ENCODE measurements around the gene RHBG. TPM values are rescaled to one million over a fixed set of nuclear protein-coding genes. Genes with fewer than 3 reads are reported as not detected.

The RHBG gene
- total and polyA plus RNA-seq, 2 of the 4 experiments (the other 2 are of a cell fraction): not detected

DNA sequence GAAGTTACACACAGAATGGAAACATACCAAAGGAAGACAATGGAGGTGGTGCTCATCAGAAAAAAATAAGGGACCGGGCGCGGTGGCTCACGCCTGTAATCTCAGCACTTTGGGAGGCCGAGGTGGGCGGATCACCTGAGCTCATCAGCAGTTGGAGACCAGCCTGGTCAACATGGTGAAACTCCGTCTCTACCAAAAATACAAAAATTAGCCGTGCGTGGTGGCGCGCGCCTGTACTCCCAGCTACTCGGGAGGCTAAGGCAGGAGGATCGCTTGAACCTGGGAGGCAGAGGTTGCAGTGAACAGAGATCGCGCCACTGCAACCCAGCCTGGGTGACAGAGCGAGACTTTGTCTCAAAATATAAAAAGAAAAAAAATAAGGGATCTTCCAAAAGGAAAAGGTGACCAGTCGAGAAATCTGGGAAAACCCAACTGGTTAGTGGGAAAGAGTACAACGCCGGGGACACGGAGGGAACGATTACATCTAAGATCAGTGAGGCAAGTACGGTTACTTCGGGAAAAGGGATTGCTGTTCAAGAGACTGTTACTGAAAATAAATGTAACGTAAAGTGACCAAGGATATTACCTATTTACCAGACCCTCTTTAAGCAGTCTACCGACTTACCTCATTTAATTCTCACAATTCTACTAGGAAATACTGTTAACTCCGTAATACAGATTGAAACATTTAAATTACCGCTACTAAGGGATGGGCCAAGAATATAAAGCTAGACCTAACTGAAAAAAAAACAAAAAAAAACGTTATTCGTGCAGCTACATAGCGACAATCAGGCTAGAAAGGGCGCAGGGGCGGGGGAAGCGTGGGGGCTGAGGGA lies 31.7 kb upstream of the RHBG start:
- no TSS peak for BruUV-seq (replicated peaks)
- POLR2A ChIA-PET (ENCODE audit: unreplicated experiment): interaction anchor here (0.6 to 0.7 kb wide), 2 partner anchors 10 to 15 kb away, joined by 4 to 8 read pairs; no protein-coding TSS in a partner anchor
- CTCF ChIA-PET: interaction anchor here (0.8 kb wide), 1 partner anchor 12 kb away, joined by 3 read pairs; no protein-coding TSS in a partner anchor
- Histone ChIP-seq H3K27me3 (ENCODE audit: control insufficient read depth, insufficient read depth, low read length) (no peaks in the 10 kb centered on the region), H3K4ac (ENCODE audit: low read depth, low read length) (peak overlapping the region; percentile 96), H2BK5ac (ENCODE audit: low read depth, low read length, poor library complexity, severe bottlenecking) (peak overlapping the region; percentile 53), H4K20me1 (ENCODE audit: insufficient read depth, low read length) (peaks cover 13% of the 10 kb centered on the region), H3K9me3 (ENCODE audit: control insufficient read depth, insufficient read depth, low read length) (no peaks in the 10 kb centered on the region), H2BK120ac (ENCODE audit: low read depth, low read length) (peak overlapping the region; percentile 22; the same call in 1 of the 2 replicates), H4K8ac (ENCODE audit: low read depth in 2 of 2, low read length in 2 of 2) (peak overlapping the region; percentile 44 to 91), H4K5ac (ENCODE audit: low read depth, low read length) (no peak overlapping the region), H2AK5ac (ENCODE audit: low read depth, low read length) (peak overlapping the region; percentile 78; the same call in 1 of the 2 replicates), H3K4me1 (ENCODE audit: control insufficient read depth, insufficient read depth, low read length) (no peaks in the 10 kb centered on the region; the same call in 1 of the 2 replicates), H4K91ac (ENCODE audit: insufficient read depth, low read depth, low read length) (peak overlapping the region; percentile 83), H3K9me1 (ENCODE audit: insufficient read depth, low read length) (no peaks in the 10 kb centered on the region; the same call in 1 of the 2 replicates), H3K36me3 (ENCODE audit: control insufficient read depth, insufficient read depth, low read length) (peaks cover 21% of the 10 kb centered on the region), H3K4me2 (ENCODE audit: low read depth, low read length) (peak overlapping the region; percentile 94), H3K4me3 (ENCODE audit: insufficient read depth, low read depth, low read length) (peak overlapping the region; percentile 59), H3K18ac (ENCODE audit: low read depth, low read length) (no peak overlapping the region), H3K9ac (ENCODE audit: low read depth, low read length) (peak overlapping the region; percentile 80), H2BK15ac (ENCODE audit: low read depth, low read length) (no peak overlapping the region), H3K79me1 (ENCODE audit: low read depth in 1 of 2, low read length in 2 of 2) (peaks cover 9 to 47% of the 10 kb centered on the region in 2 experiments; a peak in 3 of 4 replicates), H3K14ac (replicated peaks; ENCODE audit: low read depth, low read length) (peak overlapping the region; percentile 96), H2AFZ (replicated peaks; ENCODE audit: low read length, poor library complexity) (peak overlapping the region; percentile 96), H3K56ac (ENCODE audit: extremely low read depth, insufficient read depth, low read length) (peak overlapping the region; percentile 73), H2BK20ac (ENCODE audit: low read depth, low read length) (no peak overlapping the region), H3K23ac (ENCODE audit: low read depth, low read length) (peak overlapping the region; percentile 96), H3K27ac (ENCODE audit: insufficient read depth, low read length) (peak overlapping the region; percentile 72), H2AK9ac (replicated peaks; ENCODE audit: low read depth, low read length, poor library complexity) (peak overlapping the region; percentile 98)
- intact Hi-C loops (cut with micrococcal nuclease): no loop called here
- WGBS, 2 experiments (ENCODE audit: extremely low coverage in 2 of 2, insufficient read length in 1 of 2): 74% methylated on average over 12 of the region's 34 CpGs; no CpG with 5 or more reads in 1 of the 2 experiments
- dilution Hi-C loops (cut with HindIII; ENCODE audit: low sequenced_read_pairs, unreplicated experiment): no loop called here
- TF ChIP-seq POLR2A (IDR thresholded peaks at IDR 0.05; ENCODE audit: low read depth, low read length): no peak
- TF ChIP-seq, protein P1, sequence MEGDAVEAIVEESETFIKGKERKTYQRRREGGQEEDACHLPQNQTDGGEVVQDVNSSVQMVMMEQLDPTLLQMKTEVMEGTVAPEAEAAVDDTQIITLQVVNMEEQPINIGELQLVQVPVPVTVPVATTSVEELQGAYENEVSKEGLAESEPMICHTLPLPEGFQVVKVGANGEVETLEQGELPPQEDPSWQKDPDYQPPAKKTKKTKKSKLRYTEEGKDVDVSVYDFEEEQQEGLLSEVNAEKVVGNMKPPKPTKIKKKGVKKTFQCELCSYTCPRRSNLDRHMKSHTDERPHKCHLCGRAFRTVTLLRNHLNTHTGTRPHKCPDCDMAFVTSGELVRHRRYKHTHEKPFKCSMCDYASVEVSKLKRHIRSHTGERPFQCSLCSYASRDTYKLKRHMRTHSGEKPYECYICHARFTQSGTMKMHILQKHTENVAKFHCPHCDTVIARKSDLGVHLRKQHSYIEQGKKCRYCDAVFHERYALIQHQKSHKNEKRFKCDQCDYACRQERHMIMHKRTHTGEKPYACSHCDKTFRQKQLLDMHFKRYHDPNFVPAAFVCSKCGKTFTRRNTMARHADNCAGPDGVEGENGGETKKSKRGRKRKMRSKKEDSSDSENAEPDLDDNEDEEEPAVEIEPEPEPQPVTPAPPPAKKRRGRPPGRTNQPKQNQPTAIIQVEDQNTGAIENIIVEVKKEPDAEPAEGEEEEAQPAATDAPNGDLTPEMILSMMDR (conservative IDR thresholded peaks at IDR 0.05; ENCODE audit: low read depth, low read length): no peak
- TF ChIP-seq RFX5 (IDR thresholded peaks at IDR 0.05; ENCODE audit: low read depth, low read length): no peak
- TF ChIP-seq, protein P2, sequence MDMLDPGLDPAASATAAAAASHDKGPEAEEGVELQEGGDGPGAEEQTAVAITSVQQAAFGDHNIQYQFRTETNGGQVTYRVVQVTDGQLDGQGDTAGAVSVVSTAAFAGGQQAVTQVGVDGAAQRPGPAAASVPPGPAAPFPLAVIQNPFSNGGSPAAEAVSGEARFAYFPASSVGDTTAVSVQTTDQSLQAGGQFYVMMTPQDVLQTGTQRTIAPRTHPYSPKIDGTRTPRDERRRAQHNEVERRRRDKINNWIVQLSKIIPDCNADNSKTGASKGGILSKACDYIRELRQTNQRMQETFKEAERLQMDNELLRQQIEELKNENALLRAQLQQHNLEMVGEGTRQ (IDR thresholded peaks at IDR 0.05; ENCODE audit: low read depth, low read length): no peak
- no peak for TF ChIP-seq SMC3 (IDR thresholded peaks at IDR 0.05; ENCODE audit: low read depth, low read length)
- TF ChIP-seq NFE2L2 (IDR thresholded peaks at IDR 0.05; ENCODE audit: low read depth, low read length): no peak
- no peak for TF ChIP-seq MAZ (IDR thresholded peaks at IDR 0.05; ENCODE audit: borderline replicate concordance, low read depth, low read length)
- no peak for TF ChIP-seq ELK1 (IDR thresholded peaks at IDR 0.05; ENCODE audit: borderline replicate concordance, low read depth, low read length)
- TF ChIP-seq MAFK (IDR thresholded peaks at IDR 0.05; ENCODE audit: low read depth, low read length): no peak
- no peak for TF ChIP-seq CEBPB (IDR thresholded peaks at IDR 0.05; ENCODE audit: low read depth, low read length)
- TF ChIP-seq BHLHE40 (IDR thresholded peaks at IDR 0.05; ENCODE audit: low read depth, low read length): no peak
- TF ChIP-seq RCOR1 (IDR thresholded peaks at IDR 0.05; ENCODE audit: insufficient replicate concordance, low read length): no peak
- no peak for TF ChIP-seq RAD21 (IDR thresholded peaks at IDR 0.05; ENCODE audit: low read length)
- in situ Hi-C loops (cut with MboI; ENCODE audit: low sequenced_read_pairs): no loop called here
- ATAC-seq (ENCODE audit: low read depth): no peak
- DNase-seq: peak; percentile 4

All from IMR-90 (cell line).